Effector CD8-positive, alpha-beta T cell (primary cell): ENCODE measurements around the gene SLC2A1.

Experiments
- DNase-seq: peaks from one replicate; lab custom pipeline; 2025; lab: John Stamatoyannopoulos, UW

Gene SLC2A1

GRCh38 chr1:42960566-42961311 is 2.1 kb upstream of the SLC2A1 start:
- DNase-seq, result no peak

DNA sequence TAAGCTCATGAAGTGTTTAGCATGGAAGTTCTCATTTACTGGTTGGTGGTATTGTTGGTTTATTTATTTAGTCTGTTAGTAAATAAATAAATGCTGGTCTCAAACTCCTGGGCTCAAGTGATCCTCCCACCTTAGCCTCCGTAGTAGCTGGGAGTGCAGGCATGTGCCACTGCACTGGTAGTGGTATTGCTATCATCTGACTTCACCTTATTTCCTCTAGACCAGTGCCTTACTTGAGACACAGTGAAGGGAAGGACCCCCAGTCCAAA is 1.4 kb upstream of the SLC2A1 start:
- no peak for DNase-seq

DNA sequence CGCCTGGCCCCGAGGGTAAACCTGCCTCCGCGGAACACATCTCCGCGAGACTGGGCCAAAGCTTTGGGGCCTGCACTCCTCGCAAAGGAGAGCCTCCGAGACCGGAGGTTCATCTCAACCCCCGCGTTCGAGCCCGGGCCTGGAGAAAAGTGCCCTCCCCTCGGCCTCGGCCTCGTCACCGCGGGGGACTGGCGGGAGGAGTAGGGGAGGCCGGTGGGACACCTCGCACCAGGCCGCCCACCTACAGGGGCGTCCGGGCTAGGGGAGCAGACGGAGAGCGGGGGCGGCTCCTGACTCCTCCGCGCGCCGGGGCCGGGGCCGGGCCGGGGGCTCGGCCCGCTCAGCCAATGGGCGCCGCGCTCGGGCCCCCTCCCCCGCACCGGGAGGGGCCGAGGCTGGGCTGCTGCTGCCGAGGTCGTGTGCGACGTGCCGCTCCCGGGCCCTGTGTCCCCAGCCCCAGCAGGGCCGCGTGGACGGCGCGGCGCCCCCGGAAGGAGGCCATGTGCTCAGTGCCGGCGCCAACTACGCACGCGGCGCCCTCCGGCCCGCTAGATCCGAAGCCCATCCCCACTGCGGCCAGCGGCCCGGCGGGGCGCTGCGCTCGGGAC is 684 bp downstream of the SLC2A1 start:
- peak; percentile 41 for DNase-seq

DNA sequence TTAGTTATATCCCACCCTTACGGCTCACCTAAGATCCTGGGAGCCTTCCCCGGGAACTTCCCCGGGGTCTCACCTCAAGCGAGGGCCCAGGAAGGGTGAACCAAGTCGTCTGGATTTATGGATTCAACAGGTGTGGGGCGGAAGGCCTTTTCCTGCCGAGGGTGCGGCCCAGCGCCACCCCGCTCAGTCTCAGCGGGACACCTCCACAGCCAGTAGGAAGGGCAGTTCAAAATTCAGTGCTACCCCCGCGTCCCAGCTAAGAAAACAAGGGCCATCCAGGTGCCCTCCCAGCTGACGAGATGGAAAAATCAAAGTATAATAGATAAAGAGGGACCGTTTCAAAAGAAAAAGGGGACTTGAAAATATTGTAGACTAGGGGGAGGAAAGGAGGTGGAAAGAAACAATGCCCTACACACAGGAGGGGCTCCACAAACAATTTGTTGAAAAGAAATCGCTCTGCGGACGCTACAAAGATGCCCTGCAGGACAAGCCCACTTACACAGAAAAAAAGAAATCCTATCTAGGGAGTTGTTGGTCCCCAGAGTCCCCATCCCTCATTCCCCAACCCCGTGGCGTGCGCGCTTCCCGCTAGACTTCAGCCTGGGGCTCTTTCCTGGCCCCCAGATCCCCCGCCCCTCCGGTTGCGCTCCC is 1.3 kb downstream of the SLC2A1 start:
- no peak for DNase-seq

GRCh38 chr1:42956739-42957138 is 1.9 kb downstream of the SLC2A1 start:
- DNase-seq, result no peak

DNA sequence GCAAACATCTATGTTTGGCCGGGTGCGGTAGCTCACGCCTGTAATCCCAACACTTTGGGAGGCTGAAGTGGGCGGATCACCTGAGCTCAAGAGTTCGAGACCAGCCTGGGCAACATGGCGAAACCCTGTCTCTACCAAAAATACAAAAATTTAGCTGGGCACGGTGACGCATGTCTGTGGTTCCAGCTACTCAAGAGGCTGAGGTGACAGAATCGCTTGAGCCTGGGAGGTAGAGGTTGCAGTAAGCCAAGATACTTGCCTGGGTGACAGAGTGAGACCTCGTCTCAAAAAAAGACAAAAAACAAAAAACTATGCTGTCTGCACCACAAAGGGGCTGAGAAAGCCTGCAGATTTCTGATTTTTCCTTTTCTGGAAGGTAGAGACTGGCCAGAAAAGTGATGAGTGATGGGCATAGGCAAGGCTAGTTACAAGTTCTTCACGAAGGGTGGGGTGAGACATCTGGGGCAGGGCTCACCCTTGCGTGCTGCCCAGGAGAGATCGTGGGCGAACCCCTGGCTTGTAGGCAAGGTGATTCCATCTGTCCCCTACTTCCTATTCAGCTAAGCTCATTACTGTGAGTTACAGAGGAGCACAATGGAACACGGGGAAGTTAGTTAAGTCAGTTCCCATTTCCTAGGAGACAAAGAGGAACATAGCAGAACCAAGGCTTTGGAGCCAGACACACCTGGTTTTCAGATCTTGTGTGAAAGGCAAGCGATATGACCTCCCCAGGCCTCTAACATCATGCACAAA is 3.2 kb downstream of the SLC2A1 start:
- DNase-seq, result no peak

GRCh38 chr1:42953182-42954180 is 5.2 kb downstream of the SLC2A1 start:
- DNase-seq, result no peak

GRCh38 chr1:42952303-42953001 is 6.2 kb downstream of the SLC2A1 start:
- no peak for DNase-seq

DNA sequence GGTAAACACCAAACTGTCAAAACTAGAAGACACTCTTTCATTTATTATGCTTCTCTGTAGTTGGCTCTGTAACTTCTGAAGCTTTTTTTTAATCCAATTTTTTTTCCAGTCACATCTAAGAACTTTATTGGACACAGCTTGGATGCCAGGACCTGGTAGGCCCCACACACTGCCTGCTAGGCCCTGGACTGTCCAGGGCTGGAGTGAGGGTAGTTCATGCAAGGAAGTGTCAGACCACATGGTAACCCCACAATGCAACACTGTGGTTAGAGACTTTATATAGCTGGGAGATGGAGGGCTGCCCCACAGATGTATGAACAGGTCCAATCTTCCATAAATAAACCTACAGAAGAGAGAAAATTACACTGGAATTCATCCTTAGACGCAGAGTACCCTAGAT is 7.1 kb downstream of the SLC2A1 start:
- DNase-seq, result no peak

- DNase-seq, result no peak
Observed at GRCh38 chr1:42950116-42950481, 8.6 kb downstream of the SLC2A1 start.

- no peak for DNase-seq
Observed at GRCh38 chr1:42949312-42950115, 9.2 kb downstream of the SLC2A1 start.

- no peak for DNase-seq
Observed at GRCh38 chr1:42947965-42948732, 10.5 kb downstream of the SLC2A1 start.

DNA sequence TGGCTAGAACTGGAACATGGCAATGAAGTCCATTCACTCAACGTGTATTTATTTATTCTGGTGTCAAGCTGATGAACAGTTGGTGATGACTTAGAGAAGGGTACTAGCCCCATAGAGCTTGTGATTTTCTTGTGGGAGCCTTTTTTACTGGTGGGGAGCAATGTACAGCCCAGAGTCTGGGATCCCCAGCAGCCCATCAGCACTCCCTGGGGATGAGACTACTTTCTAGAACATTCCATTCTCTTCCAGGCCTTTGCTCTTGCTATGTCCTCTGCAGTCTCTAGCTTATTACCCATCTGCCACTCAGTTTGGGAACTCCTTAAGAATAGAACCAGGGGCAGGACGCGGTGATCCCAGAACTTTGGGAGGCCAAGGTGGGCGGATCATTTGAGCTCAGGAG is 11.6 kb downstream of the SLC2A1 start:
- DNase-seq, result no peak

DNA sequence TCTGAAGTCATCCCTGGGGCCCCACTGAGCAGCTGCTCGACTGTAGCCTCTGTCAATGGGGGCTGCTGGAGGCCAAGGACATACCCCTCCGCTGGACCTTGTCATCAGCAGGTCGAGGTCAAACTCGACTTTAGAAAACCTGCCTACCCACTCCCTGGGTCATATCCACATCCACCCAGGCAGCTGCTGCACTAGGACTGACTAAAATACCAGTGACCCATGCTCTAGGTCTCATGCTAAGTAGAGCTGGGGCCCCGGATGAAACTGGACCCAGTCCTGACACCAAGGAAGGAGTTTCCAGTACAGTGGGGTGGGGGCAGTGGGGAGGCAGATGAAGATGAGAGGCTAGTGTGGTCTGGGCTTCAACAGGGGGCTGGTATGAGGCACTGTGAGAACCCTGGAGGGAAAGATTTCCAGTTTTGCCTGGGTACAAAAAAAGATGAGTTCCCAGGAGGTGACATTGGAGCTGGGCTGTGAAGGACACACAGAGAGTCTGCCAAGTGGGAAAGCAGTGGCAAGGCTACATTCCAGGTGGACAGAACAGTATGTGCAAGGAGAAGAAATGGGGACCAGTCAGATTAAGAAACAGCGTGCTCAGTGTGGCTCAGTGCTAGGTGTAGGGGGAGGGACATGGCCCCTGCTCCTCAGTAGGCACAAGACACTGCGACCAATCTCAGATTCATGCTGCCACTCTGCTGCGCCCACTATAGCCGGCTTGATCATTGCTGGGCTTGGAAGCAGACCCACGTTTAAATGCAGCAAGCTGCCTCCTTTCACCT is 12.4 kb downstream of the SLC2A1 start:
- no peak for DNase-seq

DNA sequence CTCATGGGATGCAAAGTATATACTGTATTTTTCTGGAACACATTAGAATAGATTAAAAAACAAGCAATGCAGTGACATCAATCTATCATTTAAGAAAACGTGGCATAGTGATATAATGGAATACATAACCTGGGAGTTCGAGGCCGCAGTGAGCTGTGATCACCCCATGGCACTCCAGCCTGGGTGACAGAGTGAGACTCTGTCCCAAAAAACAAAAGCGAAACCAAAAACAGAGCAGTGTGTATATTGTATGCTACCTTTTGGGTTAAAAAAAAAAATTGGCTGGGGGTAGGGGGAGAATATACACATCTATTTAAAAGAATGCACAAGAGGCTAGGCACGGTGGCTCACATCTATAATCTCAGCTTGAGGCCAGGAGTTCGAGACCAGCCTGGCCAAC is 13.5 kb downstream of the SLC2A1 start:
- DNase-seq, result no peak

DNA sequence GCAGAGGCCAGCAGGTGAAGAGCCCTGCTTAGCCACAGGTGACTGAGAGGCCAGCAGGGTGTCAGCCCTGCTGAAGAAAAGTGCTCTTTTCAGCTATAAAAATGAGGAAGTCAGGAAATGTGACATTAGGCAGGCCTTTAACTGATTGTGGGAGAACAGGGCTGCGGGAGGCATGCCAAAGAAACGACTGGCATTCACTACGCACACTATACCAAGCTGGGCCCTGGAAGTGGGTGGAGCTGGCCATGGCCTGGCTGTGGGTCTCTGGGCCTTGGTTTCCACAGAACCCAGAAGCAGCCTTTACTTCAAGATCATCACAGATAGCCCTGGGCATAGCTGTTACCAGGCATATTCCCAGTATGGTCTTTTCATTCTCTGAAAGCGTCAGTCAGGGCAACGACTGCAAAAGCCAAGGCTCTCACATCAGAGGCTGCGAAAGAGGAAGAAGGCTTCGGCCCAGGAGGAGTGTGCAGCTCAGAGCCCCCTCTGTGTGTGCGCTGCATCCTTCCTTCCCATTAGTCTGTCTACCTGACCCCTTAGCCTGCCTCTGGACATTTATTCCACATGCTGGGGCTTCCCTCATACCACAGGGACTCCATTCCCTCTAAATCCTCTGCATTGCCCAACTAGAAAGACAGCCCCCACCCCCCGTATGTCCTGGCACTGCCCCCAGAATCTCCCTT is 14.3 kb downstream of the SLC2A1 start:
- DNase-seq, result no peak

GRCh38 chr1:42943728-42944127 is 14.9 kb downstream of the SLC2A1 start:
- no peak for DNase-seq

- DNase-seq, result no peak
Observed at GRCh38 chr1:42943166-42943565, 15.5 kb downstream of the SLC2A1 start.
